ENCODE data around the gene SLC8B1.

DNA sequence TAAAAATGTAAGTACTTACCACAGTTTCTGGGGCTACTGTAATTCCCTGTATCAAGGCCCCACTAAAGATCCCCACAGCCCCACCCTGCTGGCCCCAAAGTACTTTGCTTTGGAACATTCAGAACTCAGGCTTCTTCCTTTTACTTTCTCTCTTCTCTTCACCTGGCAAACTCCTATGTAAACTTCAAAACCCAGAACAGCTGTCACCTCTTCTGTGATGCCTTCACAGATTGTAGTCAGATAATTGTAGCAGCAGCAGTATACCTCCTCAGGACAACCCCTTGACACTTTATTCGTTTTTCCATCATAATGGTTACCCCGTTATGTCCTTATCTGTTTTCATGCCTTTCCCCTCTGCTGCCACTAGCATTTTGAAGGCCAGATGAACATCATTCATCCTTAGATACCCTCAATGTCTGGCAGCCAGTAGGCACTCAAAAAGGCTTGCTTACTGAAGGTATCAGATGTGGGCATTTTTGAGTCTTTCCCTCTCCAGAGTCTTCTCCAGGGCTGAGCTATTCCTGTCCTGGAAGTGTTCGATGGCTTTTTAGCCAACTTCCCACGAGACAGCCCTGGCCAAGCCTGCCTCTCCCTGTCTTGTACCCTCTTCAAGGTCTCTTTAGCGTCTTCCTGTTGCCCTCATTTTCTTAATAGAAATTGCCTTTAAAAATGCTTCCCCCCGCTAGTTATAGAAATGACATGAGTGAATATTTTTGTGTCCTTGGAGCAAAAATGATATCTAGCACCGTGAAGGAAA lies 30.9 kb upstream of the SLC8B1 start:
- TF ChIP-seq, protein P1, sequence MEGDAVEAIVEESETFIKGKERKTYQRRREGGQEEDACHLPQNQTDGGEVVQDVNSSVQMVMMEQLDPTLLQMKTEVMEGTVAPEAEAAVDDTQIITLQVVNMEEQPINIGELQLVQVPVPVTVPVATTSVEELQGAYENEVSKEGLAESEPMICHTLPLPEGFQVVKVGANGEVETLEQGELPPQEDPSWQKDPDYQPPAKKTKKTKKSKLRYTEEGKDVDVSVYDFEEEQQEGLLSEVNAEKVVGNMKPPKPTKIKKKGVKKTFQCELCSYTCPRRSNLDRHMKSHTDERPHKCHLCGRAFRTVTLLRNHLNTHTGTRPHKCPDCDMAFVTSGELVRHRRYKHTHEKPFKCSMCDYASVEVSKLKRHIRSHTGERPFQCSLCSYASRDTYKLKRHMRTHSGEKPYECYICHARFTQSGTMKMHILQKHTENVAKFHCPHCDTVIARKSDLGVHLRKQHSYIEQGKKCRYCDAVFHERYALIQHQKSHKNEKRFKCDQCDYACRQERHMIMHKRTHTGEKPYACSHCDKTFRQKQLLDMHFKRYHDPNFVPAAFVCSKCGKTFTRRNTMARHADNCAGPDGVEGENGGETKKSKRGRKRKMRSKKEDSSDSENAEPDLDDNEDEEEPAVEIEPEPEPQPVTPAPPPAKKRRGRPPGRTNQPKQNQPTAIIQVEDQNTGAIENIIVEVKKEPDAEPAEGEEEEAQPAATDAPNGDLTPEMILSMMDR (conservative IDR thresholded peaks at IDR 0.05; ENCODE audit: low read depth, low read length): no peak
- TF ChIP-seq EZH2phosphoT487 (IDR thresholded peaks at IDR 0.05; ENCODE audit: borderline replicate concordance, low read length): no peak
